Epithelial cell of prostate (primary cell): Measurements from ENCODE around the gene KIAA1328.

ENCODE experiments used
- DNase-seq: peaks from one replicate; pipeline ENCODE4 v3.0.0-alpha.2; 2011; ENCODE audit warnings: low read depth, low spot score
- H3K27ac ChIP-seq: fragments of 450-650 bp; 2 replicates; pipeline ENCODE4 v1.5.1; 2017; ENCODE audit warnings: mild to moderate bottlenecking

The KIAA1328 gene

DNA sequence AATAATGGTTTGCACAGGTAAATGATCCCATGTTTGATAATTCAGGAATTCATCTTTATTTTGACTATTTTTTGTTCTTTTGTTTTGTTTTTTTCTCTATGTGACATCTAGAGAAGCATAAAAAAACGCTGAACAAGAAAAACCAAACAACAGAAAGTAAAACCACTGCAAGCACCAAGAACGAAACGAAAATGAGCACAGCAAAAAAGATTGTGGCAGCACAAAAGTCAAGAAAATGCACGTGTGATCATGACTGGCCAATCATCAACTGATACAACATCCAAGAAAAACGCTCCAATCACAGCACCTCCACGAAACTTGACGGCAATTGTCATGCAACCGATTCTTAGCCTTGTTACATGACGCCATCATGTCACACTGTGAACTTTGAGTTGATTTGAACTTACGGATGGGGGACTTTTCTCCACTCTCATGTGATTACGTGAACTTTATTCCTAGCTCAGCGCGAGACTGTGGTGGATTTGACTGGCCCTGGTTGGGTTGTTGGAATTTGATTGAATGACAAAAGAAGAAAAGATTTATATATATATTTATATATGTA lies 417.9 kb downstream of the KIAA1328 start:
- DNase-seq: no peak
- H3K27ac ChIP-seq: no peak overlapping the region

DNA sequence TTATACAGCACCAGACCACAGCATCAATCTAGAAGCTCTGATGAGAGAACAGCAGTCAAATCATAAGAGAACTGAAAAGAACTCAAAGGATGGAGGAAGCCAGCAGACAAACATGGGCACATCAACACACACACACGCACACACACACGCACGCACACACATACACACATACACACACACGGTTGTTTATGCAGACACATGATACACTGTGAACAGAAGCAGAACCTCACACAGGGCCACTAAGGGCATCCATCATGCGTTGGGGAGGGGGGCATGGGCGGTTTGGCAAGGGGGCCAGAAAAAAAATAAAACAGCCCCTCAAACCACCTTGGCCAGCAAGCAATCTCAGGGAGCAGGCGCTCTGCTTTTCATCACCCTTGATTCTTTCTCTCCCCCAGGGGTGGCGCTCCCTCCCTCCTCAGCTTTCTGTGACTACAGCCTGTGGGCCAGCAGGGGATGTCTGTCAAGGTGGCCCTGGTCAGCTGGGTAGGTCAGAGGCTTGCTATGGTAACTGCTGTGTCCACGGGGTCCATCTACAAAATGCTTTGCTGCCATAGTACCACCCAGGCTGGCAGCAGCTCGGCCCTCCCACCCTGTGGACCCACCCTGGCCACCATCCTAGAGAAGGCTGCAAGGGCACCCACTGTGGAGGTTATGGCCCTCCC lies 418.7 kb downstream of the KIAA1328 start:
- H3K27ac ChIP-seq: no peak overlapping the region
- DNase-seq: no peak

DNA sequence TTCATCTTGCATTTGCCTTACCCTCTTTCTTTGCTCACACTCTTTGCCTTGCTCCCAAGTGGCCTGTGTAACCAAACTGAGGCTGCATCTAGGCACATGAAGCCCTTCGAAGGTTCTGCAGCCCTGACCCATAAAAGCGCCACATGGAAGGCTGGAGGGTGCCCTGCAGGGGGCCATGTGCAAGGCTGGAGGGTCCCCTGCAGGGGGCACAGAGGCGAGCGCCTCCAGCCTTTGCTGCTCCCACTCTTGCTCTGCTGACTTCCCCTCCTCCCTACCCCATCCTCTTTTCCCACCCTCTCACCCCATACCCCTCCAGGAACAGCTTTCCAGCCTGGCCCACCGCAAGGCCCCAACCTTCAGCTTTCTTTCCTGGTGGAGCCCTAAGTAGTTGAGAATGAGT lies 419.4 kb downstream of the KIAA1328 start:
- DNase-seq: no peak
- H3K27ac ChIP-seq: no peak overlapping the region

DNA sequence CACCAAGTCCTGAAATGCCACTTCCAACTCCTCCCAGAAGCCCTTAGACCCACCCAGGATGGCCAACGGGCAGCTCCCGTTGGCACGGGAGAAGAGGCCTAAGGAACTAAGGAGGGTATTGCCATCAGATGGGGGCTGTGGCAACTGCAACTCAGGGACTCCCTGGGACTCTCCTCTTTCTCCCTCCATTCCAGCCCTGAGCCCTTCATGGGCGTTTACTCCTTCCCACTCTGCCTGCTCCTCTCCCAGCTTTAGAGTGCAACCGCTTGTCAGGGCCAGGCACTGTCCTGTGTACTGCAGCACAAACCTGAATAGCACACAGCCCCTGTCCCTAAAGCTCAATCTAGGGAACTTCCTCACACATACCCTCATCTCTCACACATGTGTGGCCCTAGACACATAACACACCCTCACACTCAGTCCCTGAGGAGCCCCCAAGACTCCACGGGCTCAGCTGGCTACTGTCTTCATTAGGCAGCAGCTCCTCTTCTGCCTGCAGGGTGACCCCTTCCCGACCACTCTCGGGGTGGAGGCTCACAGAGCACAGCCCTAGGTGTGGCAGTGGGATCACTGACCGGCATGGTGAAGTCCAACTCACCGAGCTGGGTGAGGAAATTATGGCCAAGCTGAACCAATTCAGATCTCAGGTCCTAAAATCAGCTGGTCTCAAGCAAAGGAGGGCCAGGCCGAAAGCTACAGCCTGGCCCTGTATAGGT lies 420.4 kb downstream of the KIAA1328 start:
- no peak for DNase-seq
- no peak overlapping the region for H3K27ac ChIP-seq

DNA sequence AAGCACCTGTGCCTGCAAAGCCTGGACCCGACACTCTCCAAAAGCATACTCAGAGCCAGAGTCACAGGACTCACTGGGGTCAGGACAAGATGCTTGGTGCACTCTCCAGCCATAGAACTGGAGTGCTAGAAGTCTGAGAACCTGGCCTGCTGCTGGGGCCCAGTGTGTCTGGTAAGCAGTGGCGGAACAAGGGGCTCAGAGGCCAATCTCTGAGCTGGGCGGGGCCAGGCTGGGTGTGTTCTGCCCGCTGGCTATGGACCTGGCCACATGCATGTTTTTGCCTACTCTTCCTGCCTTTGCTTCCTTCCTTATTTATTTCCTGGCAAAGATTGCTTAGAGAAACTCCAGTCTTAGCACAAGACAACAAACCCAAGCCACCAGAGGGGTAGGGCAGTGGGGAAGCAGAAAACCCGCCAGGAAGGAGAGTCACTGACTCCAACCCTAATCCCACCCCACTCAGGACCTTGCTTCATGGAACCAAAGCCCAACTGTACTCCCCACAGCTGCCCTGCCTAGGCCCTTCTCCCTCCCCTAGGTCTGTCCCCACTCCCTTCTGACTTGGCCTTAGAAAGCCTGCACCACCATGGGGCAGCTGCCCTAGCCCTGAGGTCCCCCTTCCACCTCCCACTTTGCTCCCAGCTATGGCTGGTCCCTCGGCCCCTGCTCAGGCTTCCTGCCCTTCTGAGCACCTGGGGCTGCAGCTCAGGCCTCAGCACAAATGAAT lies 421.1 kb downstream of the KIAA1328 start:
- no peak for DNase-seq
- no peak overlapping the region for H3K27ac ChIP-seq

DNA sequence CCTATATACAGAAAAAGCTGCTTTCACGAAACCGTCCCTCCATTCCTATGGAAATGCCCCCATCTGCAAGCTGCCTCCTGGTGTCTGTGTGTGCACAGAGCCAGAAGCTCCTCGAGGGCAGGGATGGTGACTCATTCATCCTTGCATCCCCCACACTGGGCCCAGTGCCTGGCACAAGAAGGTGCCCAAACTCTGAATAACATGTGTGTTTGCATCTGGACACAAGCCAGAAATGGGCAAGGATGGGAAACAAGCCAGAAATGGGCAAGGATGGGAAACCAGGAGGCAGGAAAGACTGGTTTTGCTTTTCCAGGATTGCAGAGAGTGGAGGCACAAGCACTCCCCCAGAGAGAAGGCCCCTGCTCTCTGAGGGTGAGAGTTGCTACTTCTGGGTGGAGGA lies 422.8 kb downstream of the KIAA1328 start:
- no peak for DNase-seq
- no peak overlapping the region for H3K27ac ChIP-seq

DNA sequence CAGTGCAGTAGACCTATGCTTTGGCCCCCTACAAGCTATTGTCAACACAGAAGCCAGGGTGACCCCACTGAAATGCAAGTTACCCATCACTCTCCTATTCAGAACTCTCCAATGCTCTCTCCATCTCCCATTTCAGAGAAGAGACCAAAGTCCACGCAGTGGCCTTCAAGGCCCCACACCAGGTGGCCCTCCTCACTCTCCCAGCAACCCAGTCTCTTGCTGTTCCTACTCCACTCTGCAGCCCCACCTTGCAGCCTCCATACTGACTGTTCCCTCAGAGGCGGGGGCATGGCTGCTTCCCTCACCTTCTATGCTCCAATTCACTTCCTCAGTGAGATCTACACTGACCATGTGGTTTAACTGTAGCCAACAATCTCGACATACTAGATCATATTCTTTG lies 423.4 kb downstream of the KIAA1328 start:
- DNase-seq: no peak
- no peak overlapping the region for H3K27ac ChIP-seq

DNA sequence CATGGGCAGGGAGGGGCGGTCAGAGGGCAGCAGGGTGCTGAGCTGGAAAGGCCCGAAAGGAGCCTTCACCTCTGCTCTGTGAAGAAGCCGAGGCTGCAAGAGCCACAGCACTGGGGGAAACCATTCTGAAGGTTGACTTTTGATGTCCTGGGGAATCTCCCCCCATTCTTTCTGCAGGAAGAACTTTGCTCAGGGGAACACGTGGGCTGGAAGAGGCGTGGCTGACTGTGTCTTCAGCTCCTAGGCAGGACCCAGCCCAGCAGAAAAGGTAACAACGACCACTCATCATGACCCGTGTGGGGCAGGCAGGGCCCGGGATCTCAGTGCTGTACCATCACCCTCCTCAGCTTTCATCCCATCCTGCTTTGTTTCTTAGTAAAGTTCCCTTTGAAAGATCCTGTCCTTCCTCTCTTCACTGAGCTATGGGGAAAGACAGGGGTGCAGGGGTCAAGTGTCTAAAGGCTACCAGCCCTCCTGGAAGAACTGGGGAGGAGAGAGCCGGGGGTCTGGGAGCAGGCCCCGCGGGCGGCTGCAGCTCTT lies 424.0 kb downstream of the KIAA1328 start:
- H3K27ac ChIP-seq: no peak overlapping the region
- DNase-seq: no peak

DNA sequence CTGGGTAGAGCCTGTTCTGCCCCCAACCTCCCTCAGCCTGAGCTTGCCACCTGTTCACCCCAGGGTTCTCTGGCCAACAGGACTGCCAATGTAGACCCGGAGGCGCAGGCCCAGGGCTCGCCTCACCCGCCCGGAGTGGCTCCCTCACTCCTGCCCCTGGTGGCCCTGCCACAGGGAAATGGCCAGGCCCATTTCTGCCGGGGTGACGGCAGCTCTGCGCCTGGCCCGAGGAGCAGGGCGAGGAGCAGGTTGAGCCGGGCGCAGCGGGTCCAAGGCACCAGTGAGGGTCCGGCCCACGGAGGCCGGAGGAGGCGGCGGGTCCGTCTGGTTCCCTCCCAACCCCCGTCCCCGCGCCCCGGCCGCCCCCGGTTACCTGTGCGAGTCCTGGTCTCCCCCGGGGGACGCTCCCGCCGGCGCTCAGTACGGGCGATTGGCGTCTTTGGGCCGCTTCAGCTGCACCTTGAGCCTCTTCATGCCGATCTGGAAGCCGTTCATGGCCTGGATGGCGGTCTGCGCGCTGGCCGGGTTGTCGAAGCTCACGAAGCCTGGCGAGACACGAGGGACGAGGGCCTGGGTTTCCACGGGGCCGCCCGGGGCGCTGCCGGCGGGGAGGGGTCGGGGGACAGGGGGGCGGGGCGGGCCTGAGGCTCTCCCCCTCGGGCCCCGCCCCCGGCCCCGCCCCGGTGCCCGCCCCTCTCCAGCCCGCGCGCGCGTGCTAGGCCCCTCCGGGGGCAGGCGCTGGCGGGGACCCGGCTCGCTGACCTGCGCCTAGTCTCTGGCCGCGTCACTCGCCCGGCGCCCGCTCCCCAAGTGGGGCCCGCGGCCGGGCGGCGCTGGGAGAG lies 424.7 kb downstream of the KIAA1328 start:
- no peak for DNase-seq
- no peak overlapping the region for H3K27ac ChIP-seq

DNA sequence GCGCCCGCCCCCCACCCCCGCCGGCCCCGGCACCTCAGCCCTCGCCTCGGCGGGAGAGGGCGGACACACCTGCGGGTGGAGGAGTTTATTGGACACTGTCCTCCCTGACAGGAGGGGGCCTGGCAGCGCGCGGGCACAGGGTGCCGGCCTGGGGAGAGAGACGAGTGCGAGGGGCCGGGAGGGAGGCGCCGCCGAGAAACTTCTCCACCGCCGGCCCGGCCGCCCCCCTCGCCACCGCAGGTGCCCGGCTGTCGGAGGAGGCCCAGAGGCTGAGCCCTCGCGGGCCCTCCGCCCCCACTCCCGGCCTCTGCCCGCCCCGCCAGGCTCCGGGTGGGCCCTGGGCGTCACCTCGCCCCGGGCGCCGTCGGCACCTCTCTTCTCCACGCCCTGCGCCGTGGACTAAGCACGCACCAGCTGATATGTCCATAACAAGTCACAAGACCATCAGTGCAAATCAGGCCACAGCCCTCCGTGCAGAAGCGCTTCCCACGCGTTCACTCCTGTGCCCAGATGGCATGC lies 425.4 kb downstream of the KIAA1328 start:
- H3K27ac ChIP-seq: no peak overlapping the region
- DNase-seq: no peak

DNA sequence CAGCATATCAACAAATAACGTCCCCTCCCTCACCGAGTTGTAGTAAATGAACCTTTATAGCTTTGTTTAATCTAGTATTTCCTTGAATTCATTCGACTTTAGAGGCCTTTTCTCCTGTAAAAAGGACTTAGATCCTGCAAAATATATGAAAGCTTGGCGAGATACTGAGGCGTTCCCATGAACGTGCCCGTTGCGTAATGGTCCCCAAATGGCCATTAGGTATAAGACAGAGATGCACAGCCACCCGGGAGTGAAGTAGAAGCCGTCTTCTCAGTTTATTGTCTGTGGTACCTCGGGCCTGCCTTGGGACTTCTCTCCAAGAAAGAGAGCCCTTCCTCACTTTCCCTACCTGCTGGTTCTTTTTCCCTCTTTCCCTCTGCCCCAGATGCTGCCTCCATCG lies 426.0 kb downstream of the KIAA1328 start:
- H3K27ac ChIP-seq: no peak overlapping the region
- no peak for DNase-seq

DNA sequence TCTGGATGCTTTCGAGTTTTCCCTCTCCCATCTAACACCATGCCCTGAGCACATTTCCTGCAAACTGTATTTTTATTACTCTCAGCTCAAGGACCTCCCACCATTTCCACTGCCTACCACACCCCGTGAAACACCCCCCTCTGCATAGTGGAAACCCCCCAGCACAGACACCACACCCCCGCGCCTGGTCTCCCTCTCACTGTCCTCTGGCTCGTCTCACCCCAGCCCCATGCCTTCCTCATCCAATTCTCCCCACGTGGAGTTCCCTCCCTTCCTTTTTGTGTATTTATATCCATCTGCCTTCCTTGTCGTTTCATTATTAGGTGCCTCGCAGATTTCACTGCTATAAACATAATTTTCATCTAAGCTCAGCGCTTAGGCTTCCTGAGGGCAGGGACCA lies 429.2 kb downstream of the KIAA1328 start:
- DNase-seq: no peak
- no peak overlapping the region for H3K27ac ChIP-seq

DNA sequence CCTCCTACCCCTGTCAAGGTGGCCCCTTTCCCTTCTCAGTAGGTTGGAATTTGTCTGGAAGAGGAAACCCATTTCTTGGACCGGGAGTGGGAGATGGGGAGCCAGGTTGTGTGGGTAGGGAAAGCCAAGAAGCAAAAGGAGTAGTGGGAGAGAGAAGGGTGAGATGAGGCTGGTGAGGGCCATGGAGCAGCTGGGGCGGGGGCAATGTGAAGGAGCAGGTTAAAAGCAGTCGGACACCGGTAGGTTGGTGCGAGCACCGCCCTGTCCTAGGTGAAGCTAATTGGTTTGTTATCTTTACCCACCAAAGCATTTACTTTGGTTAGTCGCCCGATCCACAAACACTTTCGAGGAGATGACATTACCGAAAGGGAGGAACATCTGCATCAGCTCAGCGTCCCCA lies 429.9 kb downstream of the KIAA1328 start:
- no peak for DNase-seq
- no peak overlapping the region for H3K27ac ChIP-seq

DNA sequence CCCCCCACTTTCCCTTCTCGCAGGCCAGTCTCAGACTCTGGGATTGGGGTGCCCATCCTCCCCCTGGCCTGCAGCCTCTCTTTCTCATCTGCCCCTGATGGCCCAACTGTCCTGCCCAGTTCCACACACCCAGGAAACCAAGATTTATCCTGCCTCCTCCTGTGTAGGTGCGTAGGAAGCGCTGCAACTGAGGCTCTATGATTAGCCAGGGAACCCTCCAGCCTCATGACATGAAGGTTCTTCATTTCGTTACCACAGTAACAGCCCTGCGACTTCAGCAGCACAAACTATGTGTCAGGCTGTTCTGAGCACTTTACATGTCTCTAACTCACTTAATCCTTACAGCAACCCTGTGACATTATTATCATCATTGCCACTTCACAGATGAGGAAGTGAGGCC lies 430.8 kb downstream of the KIAA1328 start:
- no peak for DNase-seq
- H3K27ac ChIP-seq: no peak overlapping the region

DNA sequence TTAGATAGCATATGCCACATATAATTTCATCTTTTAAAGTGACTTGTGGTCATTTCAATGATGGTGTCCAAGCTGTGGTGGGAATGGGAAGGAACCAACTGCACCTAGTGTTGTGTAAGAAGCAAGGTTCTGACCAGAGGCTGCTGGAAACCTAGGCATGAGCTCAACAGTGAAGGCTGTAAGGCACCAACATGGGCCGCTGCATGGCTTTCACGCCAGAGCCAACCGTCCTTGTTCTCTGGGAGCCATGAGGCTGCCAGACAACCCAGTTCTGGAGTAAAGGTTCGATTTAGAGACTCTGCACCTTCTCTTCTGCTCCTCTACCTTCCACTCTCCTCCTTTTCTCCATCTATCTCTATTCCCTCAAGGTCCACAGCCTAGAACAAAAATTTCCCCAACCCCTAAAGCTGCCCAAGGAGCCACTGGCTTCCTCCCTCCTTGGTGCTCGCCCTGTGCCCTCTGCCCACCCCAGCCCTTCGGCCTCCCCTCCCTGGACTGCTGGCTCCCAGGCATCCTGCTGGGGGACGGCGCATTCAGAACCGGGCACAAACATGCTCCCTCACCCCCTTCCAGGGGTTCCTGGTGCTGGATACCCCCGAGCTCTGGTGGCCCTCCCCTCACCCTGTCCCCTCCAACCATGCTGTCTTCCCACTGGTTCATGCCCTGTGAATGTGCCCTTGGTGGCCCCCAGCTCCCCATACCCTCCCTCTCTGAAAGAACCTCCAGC lies 431.6 kb downstream of the KIAA1328 start:
- no peak for DNase-seq

DNA sequence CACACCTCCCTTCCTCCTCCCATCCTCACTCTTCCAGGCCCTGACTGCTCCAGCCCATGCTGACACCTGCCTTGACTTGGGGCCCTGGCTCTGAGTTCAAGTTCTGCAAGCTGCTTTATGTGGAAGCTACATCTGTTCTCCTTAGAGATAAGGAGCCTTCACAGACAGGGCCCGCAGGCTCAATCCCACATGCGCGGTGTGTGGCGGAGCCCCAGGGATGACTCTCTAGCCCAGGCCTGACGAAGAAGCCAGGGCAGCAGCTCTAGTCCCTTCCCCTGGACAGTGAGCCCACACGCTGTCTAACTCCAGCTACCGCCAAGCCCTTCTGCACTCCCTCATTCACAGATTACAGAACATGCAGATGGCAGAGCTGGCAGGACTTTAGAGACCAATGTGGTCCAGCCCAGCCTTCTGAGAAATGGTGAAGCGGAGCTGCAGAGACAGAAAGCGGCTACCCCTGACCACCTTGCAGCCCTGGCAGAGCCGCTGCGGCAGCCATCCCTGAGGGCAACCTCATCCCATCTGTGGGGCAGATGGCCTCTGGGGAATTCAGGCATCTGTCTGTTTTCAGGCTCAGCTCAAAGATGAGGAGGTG lies 432.4 kb downstream of the KIAA1328 start:
- H3K27ac ChIP-seq: no peak overlapping the region
- no peak for DNase-seq

More for the DNA sequence above, 431.6 kb downstream of the KIAA1328 start:
- H3K27ac ChIP-seq: no peak overlapping the region

DNA sequence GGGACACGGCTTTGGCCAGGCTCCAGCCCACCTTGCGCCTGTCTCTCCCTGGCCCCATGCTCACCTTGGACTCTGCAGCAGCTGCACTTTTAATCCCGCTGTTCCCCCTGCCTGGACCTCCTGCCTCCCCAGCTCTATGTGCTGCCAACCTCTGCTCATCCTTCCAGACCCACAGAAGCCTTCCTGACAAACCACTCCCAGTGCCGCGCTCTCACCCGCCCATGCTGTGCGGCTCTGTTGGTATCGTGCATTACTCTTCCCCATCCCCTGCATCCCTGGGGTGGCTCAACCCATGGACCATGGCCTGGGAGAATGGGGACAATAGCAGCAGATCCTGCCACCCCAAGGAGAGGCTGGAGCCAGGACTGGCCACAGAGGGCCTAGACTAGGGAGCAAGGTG lies 433.1 kb downstream of the KIAA1328 start:
- no peak for DNase-seq
- H3K27ac ChIP-seq: no peak overlapping the region

DNA sequence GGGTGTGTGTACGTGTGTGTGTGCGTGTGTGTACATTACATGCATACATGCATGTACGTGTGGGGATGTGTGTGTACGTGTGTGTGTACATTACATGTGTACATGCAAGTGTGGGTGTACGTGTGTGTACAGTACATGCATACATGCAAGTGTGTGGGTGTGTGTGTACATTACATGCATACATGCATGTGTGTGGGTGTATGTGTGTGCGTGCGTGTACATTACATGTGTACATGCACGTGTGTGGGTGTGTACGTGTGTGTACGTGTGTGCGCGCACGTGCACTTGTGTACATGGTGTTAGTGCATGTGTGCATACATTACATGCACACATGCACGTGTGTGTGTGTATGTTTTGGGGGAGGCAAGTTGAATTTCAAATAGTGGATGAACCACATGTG lies 436.0 kb downstream of the KIAA1328 start:
- no peak for DNase-seq

DNA sequence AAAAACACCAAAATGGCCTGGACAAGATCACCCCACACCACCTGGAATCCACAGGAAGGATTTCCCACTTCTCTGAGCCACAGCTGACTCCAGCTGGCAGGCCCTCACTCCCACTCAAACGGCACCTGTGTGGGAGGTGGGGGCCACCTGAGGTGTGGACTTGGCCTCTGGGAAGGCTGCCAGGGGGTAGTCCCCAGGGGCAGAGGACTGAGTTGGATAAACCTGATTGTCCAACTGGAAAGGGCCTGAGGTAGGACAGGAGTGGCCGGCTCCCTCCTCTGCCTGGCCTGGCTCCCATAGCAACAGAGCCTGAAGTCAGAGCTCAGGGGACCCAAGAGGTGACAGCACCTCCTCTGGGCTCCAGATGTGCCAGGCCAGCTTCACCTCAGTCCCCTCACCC lies 436.5 kb downstream of the KIAA1328 start:
- no peak overlapping the region for H3K27ac ChIP-seq
- DNase-seq: no peak

More for the DNA sequence above, 436.0 kb downstream of the KIAA1328 start:
- no peak overlapping the region for H3K27ac ChIP-seq
